Immature natural killer cell (primary cell): ENCODE results near the gene CDADC1. TPM values are rescaled to one million over a fixed set of nuclear protein-coding genes. Genes with fewer than 3 reads are reported as not detected.

Experiments used
- DNase-seq, 3 donors: peaks; one replicate each; pipeline ENCODE4 v3.0.0; 2022; ENCODE audit warnings: mixed read lengths in 1 of 3
- H3K27ac Mint-ChIP-seq, 6 donors: one replicate each; pipeline ENCODE4 v1.8.0; 2020; ENCODE audit warnings: mixed read lengths in 6 of 6, mild to moderate bottlenecking in 5 of 6, inconsistent platforms in 4 of 6, moderate library complexity in 3 of 6
- H3K27me3 Mint-ChIP-seq, 3 donors: one replicate each; pipeline ENCODE4 v1.8.0; 2020 to 2021; ENCODE audit warnings: low read depth in 3 of 3, mild to moderate bottlenecking in 3 of 3, mixed read lengths in 3 of 3, moderate library complexity in 3 of 3, inconsistent platforms in 1 of 3
- H3K36me3 Mint-ChIP-seq, 3 donors: one replicate each; pipeline ENCODE4 v1.8.0; 2020; ENCODE audit warnings: mixed read lengths in 3 of 3, inconsistent platforms in 2 of 3, mild to moderate bottlenecking in 2 of 3
- H3K4me1 Mint-ChIP-seq, 2 donors: one replicate each; pipeline ENCODE4 v1.8.0; 2020; ENCODE audit warnings: inconsistent platforms in 2 of 2, mild to moderate bottlenecking in 2 of 2, mixed read lengths in 2 of 2, moderate library complexity in 1 of 2
- H3K4me3 Mint-ChIP-seq, 5 donors: one replicate each; pipeline ENCODE4 v1.8.0; 2020; ENCODE audit warnings: mild to moderate bottlenecking in 5 of 5, mixed read lengths in 5 of 5, inconsistent platforms in 3 of 5, moderate library complexity in 3 of 5
- H3K9me3 Mint-ChIP-seq, 6 donors: one replicate each; pipeline ENCODE4 v1.8.0; 2020; ENCODE audit warnings: mild to moderate bottlenecking in 6 of 6, mixed read lengths in 6 of 6, inconsistent platforms in 4 of 6, moderate library complexity in 3 of 6
- polyA plus RNA-seq, 3 donors: library from polyadenylated mRNA; unstranded; fragments of 300-500 nt; fragmentation: Illumina TruSeq; gene quantifications; one replicate each; pipeline ENCODE4 v1.2.3, GENCODE V29; 2021

Gene CDADC1
- polyA plus RNA-seq, result 10 to 100 TPM; 11.2 to 17.9 (median 13.0) TPM

DNA sequence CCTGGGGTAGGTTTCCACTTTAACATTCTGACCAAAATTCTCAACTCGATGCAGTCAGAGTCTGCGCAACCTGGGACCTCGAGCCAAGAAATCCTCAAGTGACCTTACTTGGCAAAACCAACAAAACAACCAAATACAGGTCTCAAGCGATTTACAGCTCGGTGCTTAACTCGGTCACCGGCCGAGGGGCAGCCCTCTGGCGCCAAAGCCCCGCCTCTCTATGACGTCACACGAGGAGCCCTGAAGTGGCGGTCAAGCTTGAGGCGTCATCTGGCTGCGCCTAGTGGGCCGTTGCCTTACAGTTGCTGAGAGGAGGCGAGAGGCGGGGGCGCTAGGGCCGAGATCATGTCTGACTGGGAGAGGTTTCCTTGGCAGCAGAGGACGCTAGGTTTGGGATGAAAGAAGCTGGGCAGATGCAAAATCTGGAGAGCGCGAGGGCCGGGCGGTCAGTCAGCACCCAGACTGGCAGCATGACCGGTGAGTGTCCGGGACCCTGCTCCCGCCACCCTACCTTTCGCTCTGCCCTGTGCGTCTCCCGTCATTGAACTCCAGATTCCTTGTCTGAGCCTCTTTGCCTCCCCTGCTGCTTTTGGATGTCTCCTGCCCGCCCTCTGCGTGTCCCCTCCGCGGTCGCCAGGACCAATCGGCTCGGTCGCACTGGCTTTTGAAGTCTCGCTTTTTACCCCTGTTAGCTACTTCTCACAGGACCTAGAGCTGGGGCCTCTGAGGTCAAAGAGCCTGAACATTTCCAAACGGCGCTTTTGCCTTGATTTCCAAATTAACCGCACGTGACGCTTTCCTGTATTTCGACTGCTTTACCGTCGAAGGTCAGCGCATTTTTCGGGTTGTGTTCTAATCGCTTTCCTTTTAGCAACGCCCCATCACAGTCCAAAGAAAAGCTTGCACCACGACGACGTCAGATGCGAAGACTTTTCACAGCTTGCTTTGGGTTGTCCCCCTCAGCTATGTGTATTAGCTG, at the start of gene CDADC1:
Gene CDADC1 (plus strand): TSS at position 283 of the 979 bp plus-strand sequence. CDS start 113 bp downstream, at position 396.
- Mint-ChIP-seq H3K27me3 (peaks cover 8 to 12% (median 10%) of the 10 kb centered on the region in 3 donors), H3K4me3 (peak within 1 kb of the TSS; percentile 98 to 100 (median 99)), H3K27ac (peak within 1 kb of the TSS; percentile 96 to 99 (median 99)), H3K4me1 (peaks cover 20 to 43% of the 10 kb centered on the region in 2 donors), H3K9me3 (no peaks in the 10 kb centered on the region), H3K36me3 (peaks cover 0 to 7% (median 5%) of the 10 kb centered on the region in 3 donors)
- peak; percentile 93 for DNase-seq

DNA sequence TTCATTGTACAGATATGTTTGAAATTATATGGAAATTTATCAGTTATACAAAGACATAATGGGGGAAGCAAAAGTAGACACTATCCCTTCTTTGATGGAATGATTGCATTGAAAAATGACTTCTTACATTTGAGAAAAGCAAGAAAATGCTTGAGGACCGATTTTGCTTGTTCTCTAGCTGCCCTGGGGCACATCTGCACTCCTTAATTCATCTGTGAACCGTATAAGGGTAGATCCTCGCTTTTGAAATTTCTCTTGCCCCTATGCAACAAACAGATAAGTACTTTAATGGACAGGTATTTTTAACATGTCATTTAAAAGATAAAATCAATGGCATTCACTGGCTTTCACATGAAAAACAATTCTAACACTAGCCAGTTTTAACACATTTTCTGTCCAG, 41.1 kb upstream of the CDADC1 start:
- Mint-ChIP-seq H3K9me3 (no peaks in the 10 kb centered on the region), H3K4me3 (no peak overlapping the region), H3K27ac (no peak overlapping the region), H3K27me3 (peaks cover 0 to under 1% (median 0%) of the 10 kb centered on the region in 3 donors), H3K36me3 (peaks cover 9 to 42% (median 23%) of the 10 kb centered on the region in 3 donors), H3K4me1 (no peaks in the 10 kb centered on the region)
- DNase-seq, result no peak

DNA sequence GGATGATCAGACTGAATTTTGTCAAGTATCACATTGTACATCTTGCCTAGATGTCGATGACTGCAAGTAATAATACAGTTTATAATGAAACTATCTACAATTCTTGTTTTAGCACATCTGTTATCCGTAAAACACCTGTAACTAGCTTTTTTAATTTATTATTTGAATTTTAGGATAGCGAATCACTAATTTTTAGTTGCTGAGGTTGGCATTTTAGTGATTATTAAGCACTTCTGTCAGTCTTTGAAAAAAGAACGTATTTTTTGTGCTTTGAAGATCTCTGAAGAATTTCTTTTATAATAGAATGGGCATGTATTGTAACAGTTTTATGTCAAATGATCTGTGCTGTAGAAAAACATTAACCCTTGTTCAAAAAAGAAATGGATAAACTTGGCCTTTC, 39.1 kb upstream of the CDADC1 start:
- DNase-seq, result no peak
- Mint-ChIP-seq H3K4me1 (no peaks in the 10 kb centered on the region), H3K27ac (no peak overlapping the region), H3K27me3 (peaks cover 0 to 2% (median 0%) of the 10 kb centered on the region in 3 donors), H3K36me3 (peaks cover 3 to 36% (median 16%) of the 10 kb centered on the region in 3 donors), H3K9me3 (no peaks in the 10 kb centered on the region), H3K4me3 (no peak overlapping the region)

DNA sequence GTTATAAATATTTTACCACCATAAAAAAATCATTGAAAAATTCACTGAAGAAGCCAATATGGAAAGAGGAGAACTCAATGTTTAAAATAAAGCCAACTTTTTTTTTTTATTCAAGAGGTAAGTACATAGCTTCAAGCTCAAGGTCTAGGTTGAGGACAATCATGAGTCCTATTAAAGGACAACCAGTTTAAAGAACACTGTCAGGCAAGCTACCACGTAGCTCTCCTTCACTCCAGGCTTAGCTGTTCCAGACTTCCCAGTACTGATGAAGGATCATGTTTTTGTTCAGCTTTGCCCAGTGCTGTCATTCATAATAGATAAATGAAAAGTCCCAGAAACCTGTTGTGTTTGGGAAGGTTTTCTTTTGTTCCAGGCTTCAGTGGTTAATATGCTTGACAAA, 37.6 kb upstream of the CDADC1 start:
- Mint-ChIP-seq H3K9me3 (no peaks in the 10 kb centered on the region), H3K4me3 (no peak overlapping the region), H3K4me1 (peaks cover 7 to 9% of the 10 kb centered on the region in 2 donors), H3K27me3 (peaks cover 1 to 2% (median 2%) of the 10 kb centered on the region in 3 donors), H3K36me3 (peaks cover 3 to 27% (median 8%) of the 10 kb centered on the region in 3 donors), H3K27ac (no peak overlapping the region)
- DNase-seq, result no peak

DNA sequence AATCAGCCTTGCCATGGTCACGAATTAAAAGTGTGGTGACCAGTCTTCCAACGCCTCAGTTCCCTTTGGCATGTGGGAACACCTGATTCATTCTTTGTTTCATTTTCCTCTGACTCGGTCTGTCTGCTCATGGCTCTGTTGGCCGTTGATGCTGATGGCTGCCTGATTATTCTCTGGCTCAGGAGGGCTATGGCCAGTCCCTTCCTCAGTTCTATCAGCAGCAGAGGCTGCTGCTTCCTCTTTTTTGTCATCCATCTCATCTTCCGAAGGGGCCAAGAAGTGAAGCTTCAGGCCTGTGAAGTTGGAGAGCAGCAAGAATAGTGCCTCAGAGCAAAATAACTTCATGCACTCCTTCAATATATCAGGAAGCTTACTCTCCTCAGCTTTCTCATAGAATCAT, 37.1 kb upstream of the CDADC1 start:
- Mint-ChIP-seq H3K27me3 (peaks cover 1 to 2% (median 2%) of the 10 kb centered on the region in 3 donors), H3K4me3 (no peak overlapping the region), H3K9me3 (no peaks in the 10 kb centered on the region), H3K27ac (no peak overlapping the region), H3K36me3 (peaks cover 3 to 23% (median 7%) of the 10 kb centered on the region in 3 donors), H3K4me1 (peaks cover 10 to 12% of the 10 kb centered on the region in 2 donors)
- DNase-seq, result no peak

DNA sequence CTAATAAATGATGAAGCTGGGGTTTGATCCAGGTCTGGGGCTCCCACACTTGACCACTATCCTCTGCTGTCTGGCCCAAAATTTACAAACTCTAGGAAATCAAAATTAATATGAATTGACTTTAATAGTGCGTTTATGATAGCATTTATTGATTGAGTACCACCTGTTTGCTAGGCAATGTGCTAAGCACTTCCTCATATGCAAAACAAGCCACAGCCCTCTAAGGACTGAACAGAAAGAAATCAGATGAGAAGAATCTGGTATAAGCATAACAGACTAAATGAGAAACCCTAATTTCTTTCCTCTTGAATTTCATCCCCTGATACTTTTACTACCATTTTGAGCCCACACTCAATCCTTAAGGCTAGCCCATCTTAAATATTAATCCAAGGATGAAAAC, 34.2 kb upstream of the CDADC1 start:
- Mint-ChIP-seq H3K36me3 (peaks cover 5 to 12% (median 10%) of the 10 kb centered on the region in 3 donors), H3K4me1 (peaks cover 12 to 13% of the 10 kb centered on the region in 2 donors), H3K4me3 (no peak overlapping the region), H3K27me3 (peaks cover 4 to 12% (median 8%) of the 10 kb centered on the region in 3 donors), H3K9me3 (no peaks in the 10 kb centered on the region), H3K27ac (peak overlapping the region in 2 of 6 donors; percentile 12 to 55)
- no peak for DNase-seq

DNA sequence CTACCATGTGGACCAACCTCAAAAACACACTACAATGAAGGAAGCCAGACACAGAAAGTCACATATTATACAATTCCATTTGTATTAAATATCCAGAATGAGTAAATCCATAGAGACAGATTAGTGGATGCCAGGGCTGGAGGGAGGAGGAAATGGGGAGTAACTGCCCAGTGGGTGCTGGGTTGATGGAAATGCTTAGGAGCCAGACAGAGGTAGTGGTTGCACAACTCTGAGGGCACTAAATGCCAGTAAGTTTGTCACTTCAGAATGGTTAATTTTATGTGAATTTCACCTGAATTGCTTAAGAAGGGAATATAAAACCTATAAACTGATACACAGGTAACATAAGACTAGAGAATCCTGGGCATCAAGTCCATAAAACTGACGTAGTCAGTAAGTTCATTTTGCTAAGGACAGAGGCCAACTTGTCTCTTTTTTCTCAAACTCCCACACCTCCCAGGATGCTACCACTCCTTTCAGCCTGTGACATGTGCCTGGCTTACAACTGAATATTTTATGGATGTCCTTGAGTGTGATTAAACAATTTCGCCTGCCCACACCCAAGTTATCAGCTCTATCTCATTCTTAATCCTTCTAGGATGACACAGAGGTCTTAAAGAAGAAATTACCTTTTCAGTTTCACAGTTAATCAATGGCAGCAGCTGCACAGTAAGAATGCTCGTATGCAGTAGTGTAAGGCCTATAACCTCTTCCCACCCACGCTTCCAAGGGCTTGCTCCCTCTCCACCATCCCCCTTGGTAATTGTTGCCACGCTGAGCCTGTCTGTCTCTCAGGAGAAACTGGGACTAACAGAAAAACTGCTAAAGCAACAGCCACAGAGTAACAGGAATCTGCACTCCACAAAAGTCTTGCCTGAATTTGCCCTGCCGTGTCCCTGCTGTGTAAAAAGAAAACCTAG, 33.5 kb upstream of the CDADC1 start:
- Mint-ChIP-seq H3K9me3 (no peaks in the 10 kb centered on the region), H3K4me1 (peaks cover 12 to 13% of the 10 kb centered on the region in 2 donors), H3K4me3 (peak overlapping the region in 1 of 5 donors; percentile 19), H3K27ac (peak overlapping the region; percentile 4 to 77 (median 56)), H3K36me3 (peaks cover 5 to 10% (median 8%) of the 10 kb centered on the region in 3 donors), H3K27me3 (peaks cover 7 to 19% (median 11%) of the 10 kb centered on the region in 3 donors)
- no peak for DNase-seq

DNA sequence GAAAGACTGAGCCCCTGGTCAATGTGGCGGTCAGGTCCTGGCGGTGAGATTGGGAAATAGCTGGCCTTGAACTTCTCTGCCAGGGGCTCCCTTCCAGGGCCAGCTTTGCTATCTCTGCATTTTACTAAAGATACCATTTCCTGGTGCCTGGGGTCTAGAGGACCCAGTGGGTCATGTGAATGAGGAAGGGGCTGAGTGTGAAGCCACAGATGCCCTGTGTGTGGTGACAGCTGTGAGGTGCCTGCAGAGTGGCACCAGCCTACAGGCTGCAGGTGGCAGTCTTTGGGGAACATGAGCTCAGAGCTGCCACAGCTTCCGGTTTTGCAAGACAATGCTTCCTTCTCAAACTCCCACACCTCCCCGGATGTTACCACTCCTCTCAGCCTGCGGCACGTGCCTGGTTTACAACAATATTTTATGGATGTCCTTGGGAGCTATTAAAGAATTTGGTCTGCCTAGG, 32.8 kb upstream of the CDADC1 start:
- H3K27me3 Mint-ChIP-seq, result peaks cover 12 to 24% (median 15%) of the 10 kb centered on the region in 3 donors
- H3K9me3 Mint-ChIP-seq, result no peaks in the 10 kb centered on the region
- peak overlapping the region; percentile 4 to 74 (median 46) for H3K27ac Mint-ChIP-seq
- peak overlapping the region in 4 of 5 donors; percentile 19 to 51 (median 32) for H3K4me3 Mint-ChIP-seq
- peaks cover 5 to 10% (median 8%) of the 10 kb centered on the region in 3 donors for H3K36me3 Mint-ChIP-seq
- peaks cover 12 to 17% of the 10 kb centered on the region in 2 donors for H3K4me1 Mint-ChIP-seq
- peak; percentile 14 to 28 (median 24) for DNase-seq

DNA sequence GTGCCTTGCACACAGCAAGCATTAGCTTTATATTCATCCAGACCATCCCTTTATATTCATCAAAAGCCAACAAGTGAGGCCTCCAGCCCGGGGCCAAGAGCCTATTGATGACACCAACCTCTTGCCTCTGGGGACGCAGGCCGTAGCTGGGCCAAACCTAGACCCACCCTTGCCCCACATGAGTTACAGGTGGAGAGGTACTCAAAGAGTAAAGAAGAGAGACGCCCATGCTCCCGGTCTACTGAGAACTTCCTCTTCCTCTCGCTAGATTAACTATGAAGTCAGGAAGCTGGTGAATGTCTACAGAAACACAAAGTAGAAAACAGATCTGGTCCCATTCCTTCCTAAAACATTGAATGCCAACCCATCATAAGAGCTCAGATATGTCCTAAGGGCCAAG, 31.4 kb upstream of the CDADC1 start:
- Mint-ChIP-seq H3K36me3 (peaks cover 4 to 10% (median 5%) of the 10 kb centered on the region in 3 donors), H3K27me3 (peaks cover 12 to 27% (median 18%) of the 10 kb centered on the region in 3 donors), H3K9me3 (no peaks in the 10 kb centered on the region), H3K4me1 (peaks cover 12 to 19% of the 10 kb centered on the region in 2 donors), H3K27ac (no peak overlapping the region), H3K4me3 (no peak overlapping the region)
- no peak for DNase-seq

DNA sequence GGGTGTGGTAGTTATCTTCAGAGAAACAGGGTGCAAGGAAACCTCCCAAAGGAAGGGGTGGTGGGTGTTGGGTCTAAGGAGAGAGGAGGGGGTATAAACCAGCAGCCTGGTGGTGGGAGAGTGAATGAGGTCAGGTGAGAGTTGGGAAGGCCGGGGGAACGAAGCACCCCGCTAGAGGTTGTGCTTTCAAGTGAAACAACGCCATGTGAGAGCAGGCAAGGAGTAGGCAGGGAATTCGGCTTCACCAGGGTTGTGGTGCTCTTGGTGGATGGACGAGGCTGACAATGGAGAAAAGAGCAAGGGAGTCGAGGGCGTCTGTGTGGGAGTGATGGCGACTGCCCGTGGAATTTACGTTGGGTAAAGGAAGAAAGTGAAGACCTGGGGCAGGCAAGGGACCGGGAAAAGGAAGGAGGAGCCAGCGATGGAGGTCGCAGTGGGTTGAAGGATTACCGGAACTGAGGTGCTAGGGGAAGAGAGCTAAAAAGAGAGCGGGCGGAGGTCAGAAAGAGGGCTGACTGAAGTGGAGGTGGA, 29.7 kb upstream of the CDADC1 start:
- no peak for DNase-seq
- peak overlapping the region in 3 of 5 donors; percentile 6 to 60 (median 44) for H3K4me3 Mint-ChIP-seq
- H3K36me3 Mint-ChIP-seq, result peaks cover 0 to 10% (median 10%) of the 10 kb centered on the region in 3 donors
- peaks cover 12 to 24% of the 10 kb centered on the region in 2 donors for H3K4me1 Mint-ChIP-seq
- H3K27ac Mint-ChIP-seq, result no peak overlapping the region
- no peaks in the 10 kb centered on the region for H3K9me3 Mint-ChIP-seq
- peaks cover 12 to 38% (median 25%) of the 10 kb centered on the region in 3 donors for H3K27me3 Mint-ChIP-seq

DNA sequence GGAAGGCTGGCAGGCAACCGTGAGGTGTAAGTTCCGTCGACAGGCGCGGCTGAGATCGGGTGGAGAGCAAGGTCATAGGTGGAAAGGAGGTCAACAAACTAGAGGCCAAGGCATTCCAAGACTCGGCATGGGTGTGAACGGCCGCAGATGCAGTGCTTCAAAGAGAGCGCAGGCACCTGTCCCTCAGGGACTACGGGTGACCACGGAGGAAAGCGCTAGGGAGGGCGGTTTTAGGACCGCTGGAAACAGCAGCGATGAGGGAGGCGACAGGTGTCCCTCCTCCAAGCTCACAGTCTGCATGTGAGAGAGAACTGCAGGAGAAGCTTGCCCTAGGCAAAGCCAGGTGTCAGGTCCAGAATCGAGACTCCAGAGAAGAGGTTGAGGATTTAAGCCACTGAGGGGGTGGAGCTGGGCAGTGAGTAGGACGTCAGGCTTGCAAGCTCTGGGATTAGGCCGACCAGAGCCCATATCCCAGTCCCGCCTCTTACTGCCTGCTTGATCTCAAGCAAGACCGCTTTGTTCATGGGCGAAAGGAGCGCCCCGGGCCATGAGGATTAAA, 29.2 kb upstream of the CDADC1 start:
- Mint-ChIP-seq H3K27ac (no peak overlapping the region), H3K4me3 (peak overlapping the region; percentile 6 to 50 (median 27)), H3K4me1 (peaks cover 12 to 24% of the 10 kb centered on the region in 2 donors), H3K36me3 (peaks cover 0 to 10% (median 10%) of the 10 kb centered on the region in 3 donors), H3K9me3 (no peaks in the 10 kb centered on the region), H3K27me3 (peaks cover 12 to 41% (median 25%) of the 10 kb centered on the region in 3 donors)
- DNase-seq, result no peak

DNA sequence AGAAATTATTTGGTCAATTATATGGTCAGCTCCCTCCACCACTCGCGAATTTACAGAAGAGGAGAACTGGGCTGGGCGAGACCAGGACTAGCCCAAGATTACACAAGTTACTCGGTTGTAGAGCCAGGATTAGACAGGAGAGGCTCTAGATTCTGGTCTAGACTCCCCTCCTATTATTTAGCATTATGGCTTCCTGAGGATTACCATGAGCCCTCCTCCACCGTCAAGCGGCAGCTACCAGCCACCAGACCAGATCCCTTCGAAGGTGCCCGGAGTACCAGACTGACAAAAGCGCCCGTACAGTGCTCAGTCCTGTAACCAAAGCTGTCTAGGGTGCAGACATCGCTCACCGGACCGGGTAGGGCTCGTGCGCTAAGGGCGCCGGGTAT, 28.1 kb upstream of the CDADC1 start:
- Mint-ChIP-seq H3K27ac (no peak overlapping the region), H3K9me3 (no peaks in the 10 kb centered on the region), H3K4me3 (peak overlapping the region; percentile 43 to 76 (median 66)), H3K27me3 (peaks cover 12 to 41% (median 25%) of the 10 kb centered on the region in 3 donors), H3K36me3 (peaks cover 0 to 10% (median 10%) of the 10 kb centered on the region in 3 donors), H3K4me1 (peaks cover 8 to 21% of the 10 kb centered on the region in 2 donors)
- no peak for DNase-seq
